ENCODE results near the gene GDF7. TPM values are rescaled to one million over a fixed set of nuclear protein-coding genes. Genes with fewer than 3 reads are reported as not detected.

Gene GDF7
- total and polyA plus RNA-seq, 7 experiments from 2014 or later = 0.01 to 0.20 (median 0.05) TPM; not detected in 2

GRCh38 chr2:20673686-20674308 lies 6.9 kb downstream of the GDF7 start:
- no peak overlapping the region for H3K27ac Mint-ChIP-seq
- Histone ChIP-seq H3K9me3 (ENCODE audit: control insufficient read depth in 2 of 3, low read length in 3 of 3) (no peaks in the 10 kb centered on the region), H3K27ac (ENCODE audit: low read depth, low read length) (no peak overlapping the region), H3K36me3 (ENCODE audit: control insufficient read depth in 2 of 3, insufficient read depth in 3 of 3, low read length in 3 of 3) (no peaks in the 10 kb centered on the region), H3K4me1 (ENCODE audit: control insufficient read depth in 2 of 2, insufficient read depth in 2 of 2, low read length in 2 of 2) (no peaks in the 10 kb centered on the region), H3K4me3 (ENCODE audit: low read length) (no peak overlapping the region), H3K27me3 (ENCODE audit: control insufficient read depth in 2 of 2, insufficient read depth in 2 of 2, low read length in 2 of 2) (peaks cover 0 to 5% of the 10 kb centered on the region in 2 donors)
- intact Hi-C loops (cut with micrococcal nuclease) = no loop called here
- peaks cover 6 to 48% (median 22%) of the 10 kb centered on the region in 5 donors for H3K27me3 Mint-ChIP-seq
- no peak overlapping the region for H3K4me3 Mint-ChIP-seq
- peaks cover 0 to 16% (median 5%) of the 10 kb centered on the region in 7 donors for H3K4me1 Mint-ChIP-seq
- peaks cover 0 to 1% (median 0%) of the 10 kb centered on the region in 11 donors for H3K9me3 Mint-ChIP-seq
- ChIA-PET CTCF (interaction anchor here (0.7 kb wide), 2 partner anchors 9 to 10 kb away, joined by 5 to 6 read pairs; no protein-coding TSS in a partner anchor), POLR2A (no interaction called here)
- DNase-seq = no peak
- no peaks in the 10 kb centered on the region for H3K36me3 Mint-ChIP-seq
- no peak for ATAC-seq

GRCh38 chr2:20674309-20674965 lies 7.5 kb downstream of the GDF7 start:
- ChIA-PET POLR2A (no interaction called here), CTCF (no interaction called here)
- ATAC-seq (no peak), DNase-seq (no peak)
- Histone ChIP-seq H3K27ac (ENCODE audit: low read depth, low read length) (no peak overlapping the region), H3K36me3 (ENCODE audit: control insufficient read depth in 2 of 3, insufficient read depth in 3 of 3, low read length in 3 of 3) (no peaks in the 10 kb centered on the region), H3K4me1 (ENCODE audit: control insufficient read depth in 2 of 2, insufficient read depth in 2 of 2, low read length in 2 of 2) (no peaks in the 10 kb centered on the region), H3K27me3 (ENCODE audit: control insufficient read depth in 2 of 2, insufficient read depth in 2 of 2, low read length in 2 of 2) (peaks cover 0 to 5% of the 10 kb centered on the region in 2 donors), H3K4me3 (ENCODE audit: low read length) (no peak overlapping the region), H3K9me3 (ENCODE audit: control insufficient read depth in 2 of 3, low read length in 3 of 3) (no peaks in the 10 kb centered on the region)
- intact Hi-C loops (cut with micrococcal nuclease) = no loop called here
- no peak overlapping the region for H3K4me3 Mint-ChIP-seq
- peak overlapping the region in 1 of 9 donors; percentile 45 for H3K27ac Mint-ChIP-seq
- no peaks in the 10 kb centered on the region for H3K36me3 Mint-ChIP-seq
- H3K27me3 Mint-ChIP-seq = peaks cover 6 to 42% (median 22%) of the 10 kb centered on the region in 5 donors
- peaks cover 0 to 12% (median 5%) of the 10 kb centered on the region in 7 donors for H3K4me1 Mint-ChIP-seq
- peaks cover 0 to 1% (median 0%) of the 10 kb centered on the region in 11 donors for H3K9me3 Mint-ChIP-seq

GRCh38 chr2:20674974-20675679 lies 8.2 kb downstream of the GDF7 start:
- Histone ChIP-seq H3K4me1 (ENCODE audit: control insufficient read depth in 2 of 2, insufficient read depth in 2 of 2, low read length in 2 of 2) (no peaks in the 10 kb centered on the region), H3K36me3 (ENCODE audit: control insufficient read depth in 2 of 3, insufficient read depth in 3 of 3, low read length in 3 of 3) (no peaks in the 10 kb centered on the region), H3K27me3 (ENCODE audit: control insufficient read depth in 2 of 2, insufficient read depth in 2 of 2, low read length in 2 of 2) (peaks cover 0 to 5% of the 10 kb centered on the region in 2 donors), H3K9me3 (ENCODE audit: control insufficient read depth in 2 of 3, low read length in 3 of 3) (no peaks in the 10 kb centered on the region), H3K4me3 (ENCODE audit: low read length) (no peak overlapping the region), H3K27ac (ENCODE audit: low read depth, low read length) (no peak overlapping the region)
- Mint-ChIP-seq H3K36me3 (no peaks in the 10 kb centered on the region), H3K27me3 (peaks cover 5 to 37% (median 15%) of the 10 kb centered on the region in 5 donors), H3K9me3 (peaks cover 0 to 1% (median 0%) of the 10 kb centered on the region in 11 donors), H3K27ac (no peak overlapping the region), H3K4me3 (peak overlapping the region in 1 of 10 donors; percentile 61), H3K4me1 (peaks cover 0 to 8% (median 3%) of the 10 kb centered on the region in 7 donors)
- CTCF ChIA-PET = interaction anchor here (0.8 to 2.2 kb wide), 2 partner anchors 12 to 14 kb away, joined by 3 to 8 read pairs; no protein-coding TSS in a partner anchor
- DNase-seq (no peak), ATAC-seq (no peak)
- intact Hi-C loops (cut with micrococcal nuclease) = no loop called here
- POLR2A ChIA-PET = no interaction called here

DNA sequence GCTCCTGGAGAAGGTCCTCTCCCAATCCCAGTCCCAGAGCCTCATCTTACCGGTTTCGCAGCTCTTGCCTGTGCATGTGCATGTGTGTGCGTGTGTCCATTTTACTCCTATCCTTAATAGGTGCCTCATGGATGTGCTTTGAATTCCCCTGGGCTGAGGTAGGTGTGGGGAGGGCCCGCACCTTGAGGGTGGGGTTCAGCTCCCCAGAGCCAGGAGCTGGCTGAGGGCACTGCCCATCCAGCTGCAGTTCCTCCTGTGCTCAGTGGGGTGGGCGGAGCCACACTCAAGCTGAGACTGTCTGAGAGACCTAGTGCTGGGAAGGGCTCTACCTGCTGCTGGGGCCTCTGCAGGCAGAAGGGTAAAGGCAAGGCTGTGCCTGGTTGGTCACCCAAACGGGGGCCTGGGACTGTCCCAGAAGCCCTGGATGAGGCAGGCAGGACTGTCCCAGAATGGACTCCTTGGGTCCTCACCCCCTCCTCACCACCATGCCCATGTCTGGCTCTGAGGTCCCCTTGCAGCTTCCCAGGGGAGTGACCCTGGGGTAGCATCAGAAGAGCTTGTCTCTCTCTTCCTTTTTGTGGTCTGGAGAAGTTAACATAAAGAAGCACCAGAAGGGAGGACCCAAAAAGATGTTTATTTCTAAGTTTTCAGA lies 8.9 kb downstream of the GDF7 start:
- Histone ChIP-seq H3K4me3 (ENCODE audit: low read length) (no peak overlapping the region), H3K36me3 (ENCODE audit: control insufficient read depth in 2 of 3, insufficient read depth in 3 of 3, low read length in 3 of 3) (peaks cover 0 to 3% (median 0%) of the 10 kb centered on the region in 3 experiments), H3K4me1 (ENCODE audit: control insufficient read depth in 2 of 2, insufficient read depth in 2 of 2, low read length in 2 of 2) (no peaks in the 10 kb centered on the region), H3K27ac (ENCODE audit: low read depth, low read length) (no peak overlapping the region), H3K27me3 (ENCODE audit: control insufficient read depth in 2 of 2, insufficient read depth in 2 of 2, low read length in 2 of 2) (peaks cover 0 to 5% of the 10 kb centered on the region in 2 donors), H3K9me3 (ENCODE audit: control insufficient read depth in 2 of 3, low read length in 3 of 3) (no peaks in the 10 kb centered on the region)
- Mint-ChIP-seq H3K4me1 (peaks cover 0 to 8% (median 3%) of the 10 kb centered on the region in 7 donors), H3K4me3 (no peak overlapping the region), H3K36me3 (no peaks in the 10 kb centered on the region), H3K27ac (no peak overlapping the region), H3K9me3 (peaks cover 0 to 1% (median 0%) of the 10 kb centered on the region in 11 donors), H3K27me3 (peaks cover 5 to 37% (median 15%) of the 10 kb centered on the region in 5 donors)
- no peak for DNase-seq
- ChIA-PET POLR2A (no interaction called here), CTCF (interaction anchor here (0.8 to 2.2 kb wide), 2 partner anchors 13 to 15 kb away, joined by 3 to 8 read pairs; no protein-coding TSS in a partner anchor)
- ATAC-seq = peak; percentile 72
- intact Hi-C loops (cut with micrococcal nuclease) = no loop called here

DNA sequence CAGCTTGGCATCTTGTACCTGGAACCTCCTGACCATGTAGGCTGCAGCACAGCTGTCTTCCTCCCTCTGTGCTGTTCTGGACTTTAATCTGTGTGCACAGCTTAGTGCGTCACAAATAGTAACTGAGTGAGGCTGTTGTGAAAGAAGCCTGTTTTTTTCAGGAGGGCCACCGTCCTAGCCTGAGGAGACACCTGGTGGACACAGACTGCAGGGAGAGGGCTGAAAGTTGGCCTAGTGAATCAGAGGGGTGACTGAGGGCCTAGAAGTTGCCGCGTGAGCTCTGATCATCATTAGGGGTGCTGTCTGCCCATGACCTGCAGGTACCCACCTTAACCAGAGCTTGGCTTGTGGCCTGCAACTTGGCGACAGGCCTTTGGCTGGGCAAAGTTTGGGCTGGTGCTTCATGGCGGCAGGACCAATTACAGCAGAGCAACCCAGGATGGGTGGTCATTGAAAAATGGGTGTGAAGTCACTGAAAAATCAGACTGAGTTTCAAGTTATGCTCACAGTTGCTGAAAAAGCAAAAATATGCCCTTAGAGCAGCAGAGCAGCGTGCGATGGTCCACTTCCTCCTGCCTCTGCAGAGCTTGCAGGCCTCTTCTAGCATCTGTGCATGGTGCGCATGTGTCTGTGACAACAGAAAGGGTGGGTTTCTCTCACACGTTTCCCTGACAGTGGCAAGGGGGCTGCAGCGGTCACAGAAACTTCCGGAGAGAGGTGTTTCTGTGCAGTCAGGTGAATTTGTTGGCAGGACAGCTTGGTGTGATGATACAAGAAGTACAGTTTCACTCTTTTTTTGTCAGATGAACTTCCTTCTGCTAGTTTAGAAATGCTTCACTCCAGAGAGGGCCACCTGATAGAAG lies 9.6 kb downstream of the GDF7 start:
- Histone ChIP-seq H3K9me3 (ENCODE audit: control insufficient read depth in 2 of 3, low read length in 3 of 3) (no peaks in the 10 kb centered on the region), H3K4me1 (ENCODE audit: control insufficient read depth in 2 of 2, insufficient read depth in 2 of 2, low read length in 2 of 2) (no peaks in the 10 kb centered on the region), H3K27ac (ENCODE audit: low read depth, low read length) (no peak overlapping the region), H3K36me3 (ENCODE audit: control insufficient read depth in 2 of 3, insufficient read depth in 3 of 3, low read length in 3 of 3) (peaks cover 0 to 9% (median 0%) of the 10 kb centered on the region in 3 experiments), H3K27me3 (ENCODE audit: control insufficient read depth in 2 of 2, insufficient read depth in 2 of 2, low read length in 2 of 2) (peaks cover 0 to 3% of the 10 kb centered on the region in 2 donors), H3K4me3 (ENCODE audit: low read length) (no peak overlapping the region)
- peaks cover 0 to 4% (median under 1%) of the 10 kb centered on the region in 5 donors for H3K36me3 Mint-ChIP-seq
- ATAC-seq = peak; percentile 18
- ChIA-PET POLR2A (no interaction called here), CTCF (interaction anchor here (0.8 to 2.2 kb wide), 2 partner anchors 14 to 15 kb away, joined by 3 to 8 read pairs; no protein-coding TSS in a partner anchor)
- peaks cover 0 to 6% (median 1%) of the 10 kb centered on the region in 7 donors for H3K4me1 Mint-ChIP-seq
- no peak for DNase-seq
- no peak overlapping the region for H3K27ac Mint-ChIP-seq
- H3K9me3 Mint-ChIP-seq = no peaks in the 10 kb centered on the region
- H3K27me3 Mint-ChIP-seq = peaks cover 5 to 31% (median 15%) of the 10 kb centered on the region in 5 donors
- intact Hi-C loops (cut with micrococcal nuclease) = no loop called here
- no peak overlapping the region for H3K4me3 Mint-ChIP-seq
